ENCODE data around the gene BEX5. TPM values are rescaled to one million over a fixed set of nuclear protein-coding genes. Genes with fewer than 3 reads are reported as not detected.
"Not testable (repeated sequence)": the region's sequence is repeated elsewhere in the genome, so short reads cannot be mapped to it uniquely, and the experiment has no call there.

BEX5 gene
- total and polyA plus RNA-seq, 9 of the 15 experiments (the other 6 are each of a cell fraction or from before 2014, with no cell fraction given) = 0.49 to 3.2 (median 1.6) TPM

DNA sequence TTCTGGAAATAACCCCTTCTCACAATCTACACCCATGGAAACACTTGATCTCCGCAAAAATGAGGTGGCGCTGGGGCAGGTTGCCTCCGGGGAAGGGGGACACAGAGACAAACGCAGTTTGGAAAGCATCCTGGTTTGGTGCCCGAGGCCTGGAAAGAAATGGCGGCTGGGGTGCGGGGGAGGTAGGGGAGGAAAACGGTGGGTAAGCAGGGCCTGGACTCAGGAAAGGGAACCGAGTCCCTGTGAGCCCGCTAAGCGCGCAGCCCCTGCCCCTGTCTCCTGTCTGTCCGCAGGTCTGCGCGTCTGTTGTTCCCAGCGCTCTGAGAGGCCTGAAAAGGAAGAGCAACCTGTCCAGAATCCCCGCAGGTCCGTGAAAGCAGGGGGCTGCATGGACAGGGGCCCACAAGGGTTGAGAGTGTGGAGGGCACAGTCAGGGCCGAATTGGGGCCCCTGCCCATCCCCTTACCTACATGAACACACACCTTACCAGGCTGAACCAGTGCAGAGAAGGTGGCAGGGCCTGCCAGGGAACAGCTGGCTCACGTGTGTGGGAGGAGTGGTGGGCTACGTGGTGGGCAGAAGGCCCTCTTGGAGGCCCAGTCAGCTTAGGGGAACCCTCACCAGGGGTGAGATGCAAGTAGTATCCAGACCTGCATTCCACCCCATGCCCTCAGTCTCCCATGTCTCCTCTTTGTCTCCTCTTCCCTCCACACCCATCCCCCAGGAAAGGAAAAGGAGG is 29.5 kb downstream of the BEX5 start:
- intact Hi-C loops (cut with micrococcal nuclease) = not testable (repeated sequence)

DNA sequence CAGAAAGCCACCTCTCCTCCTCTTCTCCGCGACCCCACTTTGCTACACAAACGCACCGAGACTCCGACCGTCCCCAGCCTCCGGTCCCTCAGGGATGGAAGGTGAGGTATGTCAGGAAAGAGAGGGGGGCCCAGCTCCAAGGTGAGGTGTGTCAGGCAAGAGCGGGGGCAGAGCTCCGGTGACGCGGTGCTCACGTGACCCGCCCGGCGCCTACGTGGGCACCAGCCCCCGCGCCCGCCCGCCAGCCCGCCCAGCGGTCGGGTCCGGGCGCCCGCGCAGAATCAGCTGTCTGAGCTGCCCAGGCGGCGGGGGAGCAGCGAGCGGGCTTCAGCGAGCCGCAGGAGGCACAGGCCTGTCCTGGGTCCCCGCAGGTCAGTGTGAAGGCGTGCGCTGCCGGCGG is 30.3 kb downstream of the BEX5 start, which contains the start of gene TCEAL2:
TSS of gene TCEAL2 (plus strand) at position 244 of the 400 bp plus-strand sequence. CDS start 1,152 bp downstream, outside the sequence.
- ATAC-seq; H3K4me3 ChIP-seq; intact Hi-C loops (cut with micrococcal nuclease); H3K27me3 ChIP-seq (ENCODE audit: control insufficient read depth in 2 of 2, insufficient read depth in 2 of 2, low read length in 2 of 2); POLR2A ChIA-PET; in situ Hi-C loops (cut with MboI); BruUV-seq (replicated peaks); FAIRE-seq; H3K9ac ChIP-seq (ENCODE audit: insufficient read depth in 1 of 2, low read depth in 2 of 2, low read length in 2 of 2); H3K4me1 ChIP-seq (replicated peaks in 1 of 2; ENCODE audit: control insufficient read depth in 2 of 2, insufficient read depth in 2 of 2, low read length in 2 of 2); H3K79me2 ChIP-seq (ENCODE audit: control insufficient read depth, insufficient read depth, low read length); DNase-seq (ENCODE audit: extremely low read depth in 1 of 4, low spot score in 3 of 4); CTCF ChIA-PET (ENCODE audit: low intra/inter-chr PET ratio); H2AFZ ChIP-seq (ENCODE audit: low read depth, low read length); H3K9me1 ChIP-seq (ENCODE audit: control insufficient read depth, insufficient read depth, low read length); H4K20me1 ChIP-seq (replicated peaks; ENCODE audit: control insufficient read depth, insufficient read depth, low read length); H3K36me3 ChIP-seq (ENCODE audit: control insufficient read depth, insufficient read depth, low read length); H3K9me3 ChIP-seq (replicated peaks; ENCODE audit: control insufficient read depth, insufficient read depth, low read depth, low read length); H3K27ac ChIP-seq (ENCODE audit: extremely low read depth, low read depth, low read length); H3K4me2 ChIP-seq (ENCODE audit: insufficient read depth, low read length): not testable (repeated sequence)
- 2% methylated on average over 7 of the region's 38 CpGs for WGBS (ENCODE audit: insufficient coverage, low coverage, missing lambda C conversion rate)

More for the DNA sequence above, 29.5 kb downstream of the BEX5 start:
- BruUV-seq (replicated peaks); H3K9ac ChIP-seq (ENCODE audit: insufficient read depth in 1 of 2, low read depth in 2 of 2, low read length in 2 of 2); CTCF ChIA-PET (ENCODE audit: low intra/inter-chr PET ratio); H3K9me3 ChIP-seq (replicated peaks; ENCODE audit: control insufficient read depth, insufficient read depth, low read depth, low read length); H3K4me1 ChIP-seq (replicated peaks in 1 of 2; ENCODE audit: control insufficient read depth in 2 of 2, insufficient read depth in 2 of 2, low read length in 2 of 2); H3K27me3 ChIP-seq (ENCODE audit: control insufficient read depth in 2 of 2, insufficient read depth in 2 of 2, low read length in 2 of 2); in situ Hi-C loops (cut with MboI); DNase-seq (ENCODE audit: extremely low read depth in 1 of 4, low spot score in 3 of 4); H3K4me2 ChIP-seq (ENCODE audit: insufficient read depth, low read length); H3K4me3 ChIP-seq; FAIRE-seq; H3K36me3 ChIP-seq (ENCODE audit: control insufficient read depth, insufficient read depth, low read length); ATAC-seq; H2AFZ ChIP-seq (ENCODE audit: low read depth, low read length); H3K27ac ChIP-seq (ENCODE audit: extremely low read depth, low read depth, low read length); H3K9me1 ChIP-seq (ENCODE audit: control insufficient read depth, insufficient read depth, low read length); POLR2A ChIA-PET; H3K79me2 ChIP-seq (ENCODE audit: control insufficient read depth, insufficient read depth, low read length); H4K20me1 ChIP-seq (replicated peaks; ENCODE audit: control insufficient read depth, insufficient read depth, low read length): not testable (repeated sequence)
- 9% methylated on average over 5 of the region's 21 CpGs for WGBS (ENCODE audit: insufficient coverage, low coverage, missing lambda C conversion rate)

DNA sequence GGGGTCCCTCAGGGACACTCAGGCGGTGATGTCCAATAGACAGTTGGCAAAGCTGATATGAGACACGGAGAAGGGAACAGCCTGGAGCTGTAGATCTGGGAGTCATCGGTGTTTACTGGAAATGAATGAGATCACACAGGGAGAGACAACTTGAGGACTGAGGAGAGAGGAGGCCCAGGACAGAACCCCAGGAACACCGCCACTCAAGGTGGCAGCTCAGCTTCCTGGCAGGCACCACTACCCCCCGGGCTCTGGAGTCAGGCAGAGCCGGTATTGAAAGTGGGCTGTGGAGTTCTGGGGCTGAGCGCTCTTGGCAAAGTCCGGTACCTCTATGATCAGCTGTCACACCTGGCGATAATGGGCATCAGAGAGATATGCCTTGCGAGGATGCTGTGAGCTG is 30.8 kb downstream of the BEX5 start:
- in situ Hi-C loops (cut with MboI); BruUV-seq (replicated peaks); POLR2A ChIA-PET: not testable (repeated sequence)

More for the DNA sequence above, 30.8 kb downstream of the BEX5 start:
- CTCF ChIA-PET (ENCODE audit: low intra/inter-chr PET ratio); H3K79me2 ChIP-seq (ENCODE audit: control insufficient read depth, insufficient read depth, low read length); H3K9ac ChIP-seq (ENCODE audit: insufficient read depth in 1 of 2, low read depth in 2 of 2, low read length in 2 of 2); FAIRE-seq; H3K4me2 ChIP-seq (ENCODE audit: insufficient read depth, low read length); H2AFZ ChIP-seq (ENCODE audit: low read depth, low read length); H3K27ac ChIP-seq (ENCODE audit: extremely low read depth, low read depth, low read length); H3K27me3 ChIP-seq (ENCODE audit: control insufficient read depth in 2 of 2, insufficient read depth in 2 of 2, low read length in 2 of 2); ATAC-seq; DNase-seq (ENCODE audit: extremely low read depth in 1 of 4, low spot score in 3 of 4); H3K9me3 ChIP-seq (replicated peaks; ENCODE audit: control insufficient read depth, insufficient read depth, low read depth, low read length); H3K36me3 ChIP-seq (ENCODE audit: control insufficient read depth, insufficient read depth, low read length); H3K4me3 ChIP-seq; H3K4me1 ChIP-seq (replicated peaks in 1 of 2; ENCODE audit: control insufficient read depth in 2 of 2, insufficient read depth in 2 of 2, low read length in 2 of 2); intact Hi-C loops (cut with micrococcal nuclease); H4K20me1 ChIP-seq (replicated peaks; ENCODE audit: control insufficient read depth, insufficient read depth, low read length); H3K9me1 ChIP-seq (ENCODE audit: control insufficient read depth, insufficient read depth, low read length): not testable (repeated sequence)
- 0% methylated on average over 6 of the region's 10 CpGs for WGBS (ENCODE audit: insufficient coverage, low coverage, missing lambda C conversion rate)

Data from K562 (cell line).